Left colon (tissue), 2 donors: Measurements from ENCODE around the gene UNKL. TPM values are rescaled to one million over a fixed set of nuclear protein-coding genes. Genes with fewer than 3 reads are reported as not detected.
"Not testable (repeated sequence)": the region's sequence is repeated elsewhere in the genome, so short reads cannot be mapped to it uniquely, and the experiment has no call there.

Experiments
- ATAC-seq: fragments of 200-7000 bp; cut with Tn5 transposase; one replicate; pipeline ENCODE4 v1.9.1; 2020; ENCODE audit warnings: mild to moderate bottlenecking, moderate library complexity
- DNase-seq, 2 donors: peaks; one replicate each; pipeline ENCODE4 v3.0.0-alpha.2; 2020
- intact Hi-C, 2 donors: fragments of 100-400 bp; cut with DNase I in 1 of 2; cut with micrococcal nuclease in 1 of 2; formaldehyde crosslinking; loops; one replicate each; pipeline versions ENCODE4 v1.11.2 to v1.14.0; 2022; cut with DNase I, micrococcal nuclease
- total RNA-seq, 2 donors: library from RNA; stranded (reverse); fragmentation: NEBNext Ultra II Directional; extraction: Animal tissue kit (Norgen Biotek cat#: 25700); gene quantifications; one replicate each; pipeline ENCODE4 v1.2.1, GENCODE V29; 2021
- donor health status: DM: no; HTN: no; CAD: no.
- donor health status: DM: yes; HTN: yes; CAD: no.

The UNKL gene
- total RNA-seq, 2 donors from 2014 or later, result 14.7 to 15.0 TPM

DNA sequence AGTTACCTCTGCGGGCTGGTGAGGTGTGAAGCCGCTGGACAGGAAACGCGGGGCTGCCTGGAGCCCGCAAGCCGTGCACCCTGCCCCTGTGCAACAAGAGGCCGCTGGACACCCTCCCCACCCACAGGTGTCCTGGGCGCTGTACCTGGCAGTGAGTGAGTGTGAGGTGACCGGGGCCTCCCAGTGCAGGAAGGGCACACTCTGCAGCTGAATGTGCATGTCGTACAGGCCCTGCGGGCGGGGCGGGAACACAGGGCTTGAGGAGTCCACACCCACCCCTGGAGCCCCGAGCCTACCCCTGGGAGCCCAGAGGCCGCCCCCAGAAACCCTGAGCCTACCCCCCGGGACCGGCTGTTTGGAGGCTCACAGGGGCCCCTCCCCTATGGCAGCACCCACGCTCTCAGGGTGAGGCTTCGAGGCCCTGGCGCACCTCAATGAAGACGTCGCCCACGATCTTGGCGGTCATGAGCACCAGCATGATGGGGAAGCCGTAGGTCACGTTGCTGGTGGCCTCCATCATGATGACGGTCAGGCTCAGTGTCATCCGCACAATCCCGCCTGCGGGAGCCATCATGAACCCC is 34.1 kb upstream of the UNKL start:
- intact Hi-C loops, result no loop called here
- no peak for ATAC-seq
- DNase-seq, result no peak

DNA sequence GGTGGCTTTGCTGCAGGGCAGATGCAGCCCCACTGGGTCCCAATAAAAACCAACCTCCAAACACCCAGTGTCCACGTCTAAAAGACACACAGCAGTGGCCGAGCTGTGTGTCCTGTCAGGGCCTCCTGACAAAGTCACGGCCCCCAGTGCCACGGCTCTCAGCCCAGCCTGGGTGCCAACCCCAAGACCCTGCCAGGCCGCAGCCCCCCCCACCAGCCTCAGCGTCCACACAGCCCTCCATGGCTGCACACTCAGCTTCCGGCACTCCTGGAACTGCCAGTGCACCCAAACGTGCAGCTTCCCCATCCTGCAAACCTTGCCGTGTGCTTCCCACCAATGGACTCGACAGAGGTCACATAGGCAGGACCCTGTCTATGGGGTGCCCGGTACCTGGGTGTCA is 33.5 kb upstream of the UNKL start:
- no peak for DNase-seq
- no peak for ATAC-seq
- intact Hi-C loops, result no loop called here

DNA sequence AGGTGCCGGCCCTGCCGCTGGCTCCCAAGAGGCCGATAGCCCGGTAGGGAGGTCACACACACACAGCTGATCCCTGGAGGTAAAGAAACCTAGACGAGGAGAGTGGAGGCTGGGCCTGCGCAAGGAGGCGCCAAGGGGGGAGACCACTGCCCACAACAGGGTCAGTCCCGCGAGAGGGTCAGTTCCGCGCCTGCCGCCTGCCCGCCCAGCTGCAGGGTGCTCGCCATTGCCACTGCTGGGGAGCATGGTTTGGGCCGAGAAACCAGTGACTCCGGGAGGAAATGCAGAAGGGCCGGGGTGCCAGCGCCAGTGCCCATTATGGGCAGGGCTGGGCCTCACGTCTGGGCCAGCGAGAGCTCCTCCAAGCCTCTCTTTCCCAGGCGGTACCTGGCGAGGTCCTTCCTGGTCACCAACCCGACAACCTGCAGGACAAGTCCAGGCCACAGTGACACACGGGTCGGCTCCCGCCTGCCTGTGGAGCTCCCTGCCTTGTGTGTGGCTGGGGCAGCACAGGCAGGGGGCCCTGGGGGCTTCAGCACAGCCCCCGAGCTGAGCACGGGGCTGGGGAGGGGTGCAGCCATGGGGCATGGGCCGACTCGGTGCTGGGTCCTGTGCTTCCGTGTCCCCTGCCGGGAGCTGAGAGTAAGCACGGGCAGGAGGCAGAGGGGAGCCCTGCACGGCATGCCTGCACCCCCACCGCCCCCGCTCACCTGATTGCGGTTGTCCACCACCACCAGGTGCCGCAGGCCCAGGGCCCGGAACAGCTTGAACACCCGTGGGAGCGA is 32.0 kb upstream of the UNKL start:
- no peak for DNase-seq
- ATAC-seq, result no peak
- intact Hi-C loops, result no loop called here

DNA sequence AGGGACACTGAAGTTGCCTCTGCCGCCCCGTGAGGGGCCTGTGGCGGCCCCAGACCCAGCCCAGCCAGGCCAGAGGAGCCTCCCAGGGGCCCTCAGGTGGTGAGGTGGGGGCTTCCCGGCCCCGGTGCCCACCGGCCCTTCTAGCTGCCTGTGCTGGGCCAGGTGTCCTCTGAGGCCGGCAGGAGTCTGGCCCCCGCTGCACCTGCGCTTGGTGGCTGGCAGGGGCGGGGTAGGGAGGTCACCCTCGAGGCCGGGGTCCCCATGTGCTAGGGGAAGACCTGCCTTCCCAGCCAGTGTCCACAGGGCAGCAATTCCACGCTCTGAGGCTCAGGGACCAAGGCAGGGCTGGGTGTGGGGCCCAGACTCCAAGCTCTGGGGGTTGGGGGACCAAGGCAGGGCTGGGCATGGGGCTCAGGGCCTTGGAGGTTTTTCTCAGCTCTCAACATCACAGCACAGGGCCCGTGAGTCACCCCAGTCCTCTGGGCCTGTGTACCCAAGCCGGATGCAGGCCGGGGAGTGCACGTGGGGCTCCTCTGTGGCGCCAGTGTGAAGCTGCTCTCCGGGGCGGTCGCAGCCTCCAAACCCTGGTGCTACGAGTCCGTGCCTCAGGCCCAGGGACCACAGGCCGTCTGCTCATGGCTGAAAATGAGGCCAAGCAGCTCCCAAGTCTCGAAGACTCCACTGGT is 31.2 kb upstream of the UNKL start:
- intact Hi-C loops, result no loop called here
- no peak for ATAC-seq

DNA sequence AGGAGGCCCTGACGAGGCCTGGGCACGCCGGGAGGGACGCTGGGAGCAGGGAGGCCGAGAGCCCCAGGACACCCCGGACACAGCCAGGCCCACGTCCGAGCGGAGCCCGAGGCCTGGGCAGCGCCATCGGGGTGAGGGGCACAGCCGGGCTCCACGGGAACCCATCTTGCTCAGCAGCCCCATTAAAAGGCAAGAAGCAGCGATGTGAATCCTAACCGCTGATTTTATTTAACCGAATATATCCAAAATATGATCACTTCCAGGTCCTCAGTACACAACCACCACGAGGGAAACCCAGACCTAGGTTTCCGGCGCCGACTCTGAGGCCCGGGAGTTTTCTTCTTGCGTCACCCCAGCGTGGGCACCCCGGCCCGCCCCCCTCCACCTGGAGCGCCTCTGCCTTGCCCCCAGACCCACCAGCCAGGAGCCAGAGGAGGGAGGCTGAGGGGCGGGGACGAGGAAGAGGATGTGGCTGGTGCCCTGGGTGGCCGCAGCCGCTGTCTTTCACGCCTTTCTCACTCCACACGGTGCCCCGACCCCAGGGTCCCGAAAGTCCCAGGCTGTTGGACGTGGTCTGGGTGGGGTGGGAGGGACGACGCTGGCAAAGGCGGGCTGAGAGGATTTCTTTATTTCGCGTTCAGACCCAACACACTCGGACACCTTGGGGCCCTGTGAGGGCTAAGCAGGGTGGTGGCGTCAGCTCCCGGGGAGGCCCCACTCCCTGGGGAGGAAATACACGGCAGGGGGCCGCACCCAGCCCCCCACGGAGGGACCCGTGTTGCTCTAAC is 30.4 kb upstream of the UNKL start:
- no peak for ATAC-seq
- intact Hi-C loops, result no loop called here
- DNase-seq, result no peak

More for the DNA sequence above, 31.2 kb upstream of the UNKL start:
- no peak for DNase-seq

DNA sequence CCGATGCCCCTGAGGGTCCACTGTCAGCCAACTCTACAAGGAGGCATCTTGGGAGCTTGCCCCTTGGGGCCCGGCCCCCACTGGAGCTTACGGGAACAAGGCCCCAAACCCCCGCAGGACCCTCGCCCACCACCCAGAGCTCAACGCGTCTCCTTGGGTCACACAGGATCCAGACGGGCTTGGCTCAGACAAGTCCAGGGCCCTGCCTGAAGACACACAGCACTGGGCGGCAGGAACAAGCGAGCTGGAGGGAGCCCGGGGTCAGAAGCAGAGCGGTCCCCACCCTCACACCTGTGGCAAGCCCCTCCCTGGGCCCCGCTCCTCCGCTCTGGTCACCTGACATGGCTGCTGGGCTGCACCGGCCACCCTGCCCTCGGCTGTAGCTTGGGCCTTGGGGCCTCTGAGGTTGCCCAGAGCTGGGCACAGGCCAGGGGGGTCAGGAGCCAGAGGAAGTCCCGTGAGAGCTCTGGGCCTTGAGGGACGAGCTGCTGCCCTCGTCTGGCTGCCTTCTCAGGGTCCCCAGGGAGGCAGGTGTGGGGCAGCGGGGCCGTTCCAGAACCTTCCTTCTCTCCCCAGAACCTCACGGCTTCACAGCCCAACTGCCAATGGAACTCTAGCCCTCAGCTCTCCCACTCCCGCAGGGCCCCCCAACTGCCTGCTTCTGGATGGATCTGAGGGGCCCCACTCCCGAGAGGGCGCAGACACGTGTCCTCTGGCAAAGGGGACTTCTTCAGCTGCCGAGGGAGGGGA is 29.7 kb upstream of the UNKL start, which contains the start of gene CCDC154:
Gene CCDC154 (minus strand): TSS at position 577 of the 750 bp plus-strand sequence. CDS start 234 bp downstream, at position 343.
- intact Hi-C loops, result no loop called here
- ATAC-seq (peak; percentile 16), DNase-seq (no peak)

DNA sequence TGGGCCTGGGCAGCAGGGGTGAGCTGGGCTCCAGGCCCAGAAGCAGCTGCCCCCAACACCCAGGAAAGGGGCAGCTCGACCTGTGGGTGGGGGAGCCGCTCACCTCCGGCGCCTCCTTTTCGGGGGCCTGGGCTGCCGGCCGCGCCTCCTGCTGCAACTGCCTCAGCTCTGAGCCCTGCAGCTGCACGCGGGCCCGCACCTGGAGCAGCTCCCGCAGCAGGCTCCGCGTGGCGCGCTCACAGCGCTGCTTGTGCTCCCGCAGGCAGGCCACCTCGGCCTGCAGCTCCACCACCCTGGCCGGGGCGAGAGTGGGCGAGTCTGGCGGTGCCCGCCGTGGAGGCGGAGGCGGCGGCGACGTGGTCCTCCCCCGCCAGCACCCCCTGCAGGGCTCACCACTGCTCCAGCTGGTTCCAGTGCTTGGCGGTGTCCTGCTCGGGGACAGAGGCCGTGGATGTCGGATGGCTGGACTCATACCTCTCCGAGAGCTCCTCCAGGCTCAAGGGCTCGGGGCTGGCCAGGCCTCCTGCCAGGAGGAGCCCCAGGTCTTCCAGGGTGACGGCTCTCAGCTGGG is 29.0 kb upstream of the UNKL start:
- DNase-seq, result no peak
- intact Hi-C loops, result no loop called here
- ATAC-seq, result peak; percentile 7

DNA sequence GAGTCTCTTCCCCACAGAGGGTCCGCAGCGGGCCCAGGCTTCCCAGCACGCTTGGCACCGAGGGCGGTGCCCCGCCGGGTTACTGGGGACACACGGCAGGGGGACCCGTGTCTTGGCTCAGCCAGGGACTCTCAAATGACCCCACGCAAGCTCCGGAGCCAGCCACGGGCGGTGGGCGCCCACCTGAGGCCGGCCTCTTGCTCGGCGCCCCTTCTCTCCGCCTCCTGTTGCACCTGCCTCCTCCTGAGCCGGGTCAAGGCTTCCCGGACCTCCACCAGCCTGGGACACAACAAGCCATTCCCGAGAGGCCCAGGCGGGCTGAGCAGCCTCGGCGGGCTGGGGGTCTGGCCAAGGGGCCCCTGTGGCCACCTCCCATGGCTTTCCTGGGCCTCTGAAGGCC is 28.2 kb upstream of the UNKL start:
- ATAC-seq, result no peak
- intact Hi-C loops, result no loop called here
- DNase-seq, result no peak

DNA sequence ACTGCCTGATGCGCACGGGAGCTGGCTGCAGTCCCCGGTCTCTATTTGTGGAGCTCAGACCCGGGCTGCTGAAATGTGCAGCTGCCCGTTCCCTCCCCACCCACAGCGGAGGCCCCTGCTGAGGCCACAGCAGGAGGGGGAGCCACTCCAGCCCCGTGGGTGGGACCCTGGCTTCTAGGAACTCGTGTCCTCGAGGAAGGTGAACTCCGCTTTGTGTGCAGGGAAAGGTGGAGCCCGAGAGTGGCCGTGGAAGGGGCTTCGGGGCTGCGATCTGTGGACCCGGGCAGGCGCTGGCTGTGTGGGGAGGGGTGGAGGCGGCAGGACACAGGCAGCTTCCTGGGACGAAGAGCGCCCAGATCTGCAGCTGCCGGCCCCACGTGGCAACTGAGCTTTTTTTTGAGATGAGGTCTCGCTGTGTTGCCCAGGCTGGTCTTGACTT is 26.9 kb upstream of the UNKL start:
- intact Hi-C loops, result no loop called here
- no peak for DNase-seq
- ATAC-seq, result no peak

DNA sequence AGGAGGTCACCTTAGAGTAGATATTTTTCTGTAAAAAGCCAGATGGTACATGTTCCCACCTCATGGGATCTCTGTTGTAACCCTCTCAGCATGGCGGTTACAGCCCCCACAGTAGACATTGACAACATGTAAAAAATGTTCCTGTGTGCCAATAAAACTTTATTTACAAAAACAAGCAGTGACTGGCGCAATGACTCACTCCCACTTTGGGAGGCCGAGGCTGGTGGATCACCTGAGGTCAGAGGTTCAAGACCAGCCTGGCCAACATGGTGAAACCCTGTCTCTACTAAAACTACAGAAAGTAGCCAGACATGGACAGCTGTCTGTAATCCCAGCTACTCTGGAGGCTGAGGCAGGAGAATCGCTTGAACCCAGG is 25.2 kb upstream of the UNKL start:
- ATAC-seq, DNase-seq, intact Hi-C loops: not testable (repeated sequence)

DNA sequence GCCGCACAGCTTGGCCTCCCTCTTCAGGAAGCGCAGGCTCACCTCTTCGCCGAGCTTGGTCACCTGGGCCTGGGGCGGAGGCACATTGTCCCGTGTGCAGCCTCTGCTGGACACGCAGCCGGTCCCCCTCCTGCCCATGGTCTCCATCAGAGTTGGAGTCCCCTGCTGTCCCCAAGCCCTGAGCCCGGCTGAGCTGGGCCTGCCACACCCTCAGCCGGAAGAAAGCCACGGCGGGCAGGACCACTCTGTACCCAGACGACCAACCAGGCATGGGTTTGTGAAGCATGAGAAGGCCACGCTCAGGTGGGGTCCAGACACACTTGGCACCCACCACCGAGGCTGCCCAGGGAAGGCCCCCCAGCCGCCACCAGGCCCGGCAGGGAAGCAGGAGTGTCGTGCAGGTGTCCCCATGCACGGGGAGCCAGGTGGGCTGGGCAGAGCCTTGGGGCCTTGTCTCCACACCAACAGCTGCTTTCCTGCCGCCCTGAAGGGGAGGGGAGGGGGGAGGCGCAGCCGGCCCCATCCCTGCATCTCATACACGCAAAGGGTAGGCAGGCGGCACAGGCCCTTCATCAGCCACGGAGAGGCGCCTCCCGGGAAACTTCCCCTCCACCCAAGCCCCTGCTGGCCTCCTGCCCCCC is 24.7 kb upstream of the UNKL start:
- no peak for ATAC-seq
- DNase-seq, result no peak
- intact Hi-C loops, result no loop called here

DNA sequence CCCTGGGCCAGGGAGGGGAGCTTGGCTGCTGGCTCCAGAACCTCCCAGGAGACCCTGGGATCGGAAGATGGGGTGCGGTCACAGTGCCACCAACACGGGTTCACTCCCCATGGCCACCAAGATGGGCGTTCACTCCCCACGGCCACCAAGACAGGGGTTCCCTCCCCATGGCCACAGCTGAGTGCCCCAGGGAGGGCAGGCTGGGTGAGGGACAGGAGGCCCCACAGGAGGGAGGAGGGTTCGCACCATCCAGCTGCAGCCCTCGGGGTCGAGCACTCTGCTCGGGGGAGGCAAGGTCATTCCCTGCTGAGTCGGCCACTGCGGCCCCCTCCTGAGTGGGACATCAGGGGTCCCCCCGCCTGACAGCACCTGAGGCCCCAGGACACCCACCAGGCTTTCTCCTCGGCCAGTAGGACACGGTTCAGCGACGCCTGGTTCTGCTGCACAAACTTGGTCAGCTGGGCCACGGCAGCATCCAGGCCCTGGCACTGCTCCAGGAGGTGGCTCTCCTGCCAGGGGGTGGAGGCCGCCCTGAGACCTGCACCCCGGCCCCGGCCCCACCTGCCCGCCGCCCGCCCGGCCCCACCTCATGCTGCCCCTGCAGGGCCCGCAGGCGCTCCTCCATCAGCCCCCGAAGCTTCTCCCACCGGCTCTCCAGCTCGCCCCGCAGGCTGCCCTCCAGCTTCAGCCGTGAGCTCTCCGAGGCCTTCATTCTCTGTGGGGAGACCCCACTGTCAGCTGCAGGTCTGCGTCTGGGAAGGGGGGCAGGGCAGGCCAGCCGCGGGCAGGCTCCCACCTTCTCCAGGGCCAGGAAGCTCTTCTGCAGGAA is 23.9 kb upstream of the UNKL start:
- ATAC-seq (no peak), DNase-seq (no peak)
- intact Hi-C loops, result no loop called here

DNA sequence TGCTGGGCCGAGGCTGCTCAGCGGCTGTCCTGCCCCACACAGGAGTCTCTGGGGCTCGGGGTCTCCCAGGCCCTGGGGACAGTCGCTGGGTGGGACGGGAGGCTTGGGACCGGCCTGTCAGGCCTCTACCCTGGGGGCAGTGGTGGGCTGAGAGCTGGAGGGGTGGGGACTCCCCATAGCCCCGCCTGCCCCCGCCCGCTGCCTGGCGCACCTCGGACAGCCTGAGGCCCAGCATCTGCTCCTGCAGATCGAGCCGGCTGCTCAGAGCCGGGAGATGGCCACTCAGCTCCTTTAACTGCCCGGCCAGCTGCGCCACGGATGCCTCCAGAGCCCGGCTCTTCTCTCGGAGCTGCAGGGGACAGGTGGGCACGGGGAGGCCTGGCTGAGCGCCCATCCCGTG is 23.1 kb upstream of the UNKL start:
- intact Hi-C loops, result no loop called here
- ATAC-seq, result no peak

DNA sequence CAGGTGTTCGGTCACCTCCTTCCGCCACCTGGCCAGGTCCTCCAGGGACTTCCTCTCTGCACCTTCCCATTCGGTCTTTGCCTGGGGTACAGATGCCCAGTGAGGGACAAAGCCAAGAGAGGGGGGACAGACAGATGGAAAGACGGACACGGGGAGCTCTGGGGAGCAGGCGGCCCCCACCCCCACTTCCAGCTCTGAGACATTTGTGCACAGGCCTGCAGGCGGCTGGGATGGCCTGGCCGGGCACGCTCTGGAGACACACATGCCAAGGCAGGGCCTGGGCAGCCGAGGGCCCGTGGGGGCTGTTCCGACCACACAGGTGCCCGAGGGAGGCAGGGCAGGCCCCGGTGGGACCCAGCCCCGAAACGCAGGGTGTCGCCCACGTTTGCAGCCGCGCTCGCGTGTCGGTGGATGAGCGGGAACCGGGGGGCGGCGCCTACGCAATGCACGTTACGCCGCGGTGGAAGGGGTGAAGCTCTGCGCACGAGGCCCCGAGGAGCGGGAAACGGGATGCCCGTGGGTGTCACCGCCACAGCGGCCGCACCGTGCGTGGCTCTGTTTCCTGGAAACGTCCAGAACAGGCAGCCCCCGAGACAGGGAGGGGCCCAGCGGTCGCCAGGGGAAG is 22.3 kb upstream of the UNKL start:
- no peak for ATAC-seq
- no peak for DNase-seq
- intact Hi-C loops, result no loop called here

More for the DNA sequence above, 23.1 kb upstream of the UNKL start:
- no peak for DNase-seq

DNA sequence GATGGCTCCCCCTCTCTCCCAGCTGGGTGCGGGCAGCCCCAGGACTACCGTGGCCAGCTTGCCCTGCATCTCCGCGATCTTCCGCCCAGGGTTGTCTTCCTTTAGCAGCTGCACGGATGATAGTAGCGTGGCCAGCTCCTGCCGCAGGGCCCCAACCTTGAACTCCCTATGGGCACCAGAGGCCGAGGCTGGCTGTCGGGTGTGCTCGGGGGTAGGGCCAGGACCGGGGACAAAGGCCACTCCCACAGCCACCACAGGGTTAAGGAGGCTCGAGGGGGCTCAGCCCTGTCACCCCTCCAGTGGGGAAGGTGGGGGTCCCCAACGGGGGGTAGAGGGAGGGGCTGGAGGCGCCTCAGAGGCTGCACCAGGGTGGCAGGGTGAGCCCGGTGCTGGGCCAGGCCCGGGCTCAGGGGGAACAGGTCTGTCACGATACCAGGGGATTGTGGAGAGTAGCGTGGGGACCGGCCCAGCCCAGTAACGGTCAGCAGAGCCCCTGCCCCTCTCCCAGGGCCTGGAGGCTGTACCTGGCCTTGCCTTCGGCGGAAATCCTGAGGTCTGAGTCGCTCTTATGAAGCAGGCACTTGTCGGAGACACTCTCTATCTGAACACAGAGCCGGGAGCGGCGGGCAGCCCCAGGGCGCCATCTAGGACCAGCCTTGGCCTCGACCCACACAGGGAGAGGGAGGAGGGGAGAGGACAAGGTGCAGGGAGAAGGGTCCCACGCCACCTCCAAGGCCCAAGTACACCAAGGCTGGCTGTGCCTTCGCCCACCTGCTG is 21.6 kb upstream of the UNKL start:
- ATAC-seq, result no peak
- no peak for DNase-seq
- intact Hi-C loops, result no loop called here
